GM12878 (cell line): ENCODE results near the gene PHGDH. TPM values are rescaled to one million over a fixed set of nuclear protein-coding genes. Genes with fewer than 3 reads are reported as not detected.

Source experiments
- BCL3 ChIP-seq: IDR thresholded peaks from 2 replicates; pipeline ENCODE4 v1.6.1; 2011; ENCODE audit warnings: borderline replicate concordance, low read depth, mild to moderate bottlenecking, moderate library complexity, low read length; ENCODE audit not compliant: insufficient read depth, poor library complexity, severe bottlenecking
- CUX1 ChIP-seq: IDR thresholded peaks from 2 replicates; pipeline ENCODE4 v1.6.1; 2012; ENCODE audit warnings: improper control_type of control experiment, low read depth, low read length; ENCODE audit not compliant: insufficient replicate concordance
- DPF2 ChIP-seq: fragments of 450-650 bp; IDR thresholded peaks from 2 replicates; pipeline ENCODE4 v1.6.1; 2017; ENCODE audit warnings: mild to moderate bottlenecking
- EED ChIP-seq: sonication (generic); IDR thresholded peaks from 2 replicates; pipeline ENCODE4 v1.6.1; 2016; ENCODE audit warnings: antibody characterized with exemption, low read depth
- ETV6 ChIP-seq, 2 experiments: fragments of 450-650 bp in 1 of 2; IDR thresholded peaks in 1 of 2; conservative IDR thresholded peaks in 1 of 2; 2 replicates each; pipeline ENCODE4 v1.6.1; 2014; ENCODE audit warnings: antibody characterized with exemption in 1 of 2, borderline replicate concordance in 1 of 2, low read depth in 1 of 2, mild to moderate bottlenecking in 1 of 2, moderate library complexity in 1 of 2
- HDGF ChIP-seq: fragments of 450-650 bp; IDR thresholded peaks from 2 replicates; pipeline ENCODE4 v1.6.1; 2016; ENCODE audit warnings: antibody characterized with exemption
- HSF1 ChIP-seq: fragments of 150-350 bp; IDR thresholded peaks from 2 replicates; pipeline ENCODE4 v1.6.1; 2014; ENCODE audit warnings: mild to moderate bottlenecking, low read depth, low read length
- NFXL1 ChIP-seq: fragments of 450-650 bp; IDR thresholded peaks from 2 replicates; pipeline ENCODE4 v1.6.1; 2017; ENCODE audit warnings: antibody characterized with exemption, mild to moderate bottlenecking, borderline replicate concordance
- NR2C2 ChIP-seq: IDR thresholded peaks from 2 replicates; pipeline ENCODE4 v1.6.1; 2011; ENCODE audit warnings: borderline replicate concordance, low read depth; ENCODE audit not compliant: control insufficient read depth, insufficient read length
- RUNX3 ChIP-seq: IDR thresholded peaks from 2 replicates; pipeline ENCODE4 v1.6.1; 2012; ENCODE audit warnings: low read length, inconsistent platforms
- STAT1 ChIP-seq: fragments of 450-650 bp; conservative IDR thresholded peaks from 2 replicates; pipeline ENCODE4 v1.6.1; 2014; ENCODE audit warnings: antibody characterized with exemption, mild to moderate bottlenecking
- SUPT20H ChIP-seq: IDR thresholded peaks from 2 replicates; pipeline ENCODE4 v1.6.1; 2011; ENCODE audit warnings: low read depth, mild to moderate bottlenecking, low read length, moderate library complexity, borderline replicate concordance; ENCODE audit not compliant: control insufficient read depth
- ZNF622 ChIP-seq: fragments of 450-650 bp; IDR thresholded peaks from 2 replicates; pipeline ENCODE4 v1.6.1; 2017; ENCODE audit warnings: mild to moderate bottlenecking, inconsistent platforms
- ZSCAN29 ChIP-seq: fragments of 450-650 bp; IDR thresholded peaks from 2 replicates; pipeline ENCODE4 v1.6.1; 2017; ENCODE audit warnings: mild to moderate bottlenecking, moderate library complexity
- polyA plus RNA-seq, 11 experiments: library from polyadenylated mRNA; depleted of rRNA in 4 of 11; unstranded in 6 of 11; stranded (reverse) in 5 of 11; fragments of >200 nt; fragmentation: Nextera tagmentation in 4 of 11; fragmentation: Illumina TruSeq in 1 of 11; extraction: Ambion mirVana in 4 of 11; extraction: Trizol in 1 of 11; gene quantifications; 1 replicate in 1 of 11; 2 replicates in 10 of 11; pipeline versions ENCODE4 v1.2.1 to v1.2.3, GENCODE V29; 2011 to 2016; ENCODE audit warnings: inconsistent platforms in 2 of 11, missing spikeins in 2 of 11, low read depth in 1 of 11
- total RNA-seq, 4 experiments: library from RNA; depleted of rRNA in 3 of 4; stranded (reverse); fragments of >200 nt in 3 of 4; fragmentation: Illumina TruSeq in 1 of 4; extraction: Trizol in 1 of 4; gene quantifications; 2 replicates each; pipeline versions ENCODE4 v1.2.1 to v1.2.3, GENCODE V29; 2013 to 2021
- TF ChIP-seq, protein P1 (sequence below): fragments of 450-650 bp; IDR thresholded peaks from 2 replicates; pipeline ENCODE4 v1.6.1; 2018; ENCODE audit warnings: borderline replicate concordance, mild to moderate bottlenecking; ENCODE audit not compliant: partially characterized antibody
- TF ChIP-seq, protein P2 (sequence below): fragments of 450-650 bp; IDR thresholded peaks from 2 replicates; pipeline ENCODE4 v1.6.1; 2018; ENCODE audit warnings: mild to moderate bottlenecking, low read depth, moderate library complexity; ENCODE audit not compliant: partially characterized antibody

Gene PHGDH
- total and polyA plus RNA-seq, 10 of the 15 experiments (the other 5 are each of a cell fraction or from before 2014, with no cell fraction given), result 3.9 to 47.8 (median 25.9) TPM

DNA sequence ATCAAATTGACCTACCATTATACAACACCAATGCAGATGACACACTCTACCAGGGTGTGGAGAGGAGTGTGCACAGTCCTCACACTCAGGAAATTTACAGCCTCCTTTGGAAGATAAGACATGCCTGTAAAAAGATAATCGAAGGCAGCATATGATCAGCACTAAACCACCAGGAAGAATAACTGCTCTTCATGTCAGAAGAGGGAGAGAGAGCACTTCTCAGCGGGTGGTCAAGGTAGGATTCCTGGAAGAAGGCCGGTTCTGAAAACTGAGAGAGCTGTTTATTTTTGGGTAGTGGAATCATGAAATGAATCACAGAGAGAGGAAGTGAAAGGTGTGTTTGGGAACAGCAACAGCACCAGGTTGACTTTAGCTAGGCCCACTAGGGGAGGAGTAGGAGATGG, 49.7 kb upstream of the PHGDH start (continued):
- TF ChIP-seq, protein P1, sequence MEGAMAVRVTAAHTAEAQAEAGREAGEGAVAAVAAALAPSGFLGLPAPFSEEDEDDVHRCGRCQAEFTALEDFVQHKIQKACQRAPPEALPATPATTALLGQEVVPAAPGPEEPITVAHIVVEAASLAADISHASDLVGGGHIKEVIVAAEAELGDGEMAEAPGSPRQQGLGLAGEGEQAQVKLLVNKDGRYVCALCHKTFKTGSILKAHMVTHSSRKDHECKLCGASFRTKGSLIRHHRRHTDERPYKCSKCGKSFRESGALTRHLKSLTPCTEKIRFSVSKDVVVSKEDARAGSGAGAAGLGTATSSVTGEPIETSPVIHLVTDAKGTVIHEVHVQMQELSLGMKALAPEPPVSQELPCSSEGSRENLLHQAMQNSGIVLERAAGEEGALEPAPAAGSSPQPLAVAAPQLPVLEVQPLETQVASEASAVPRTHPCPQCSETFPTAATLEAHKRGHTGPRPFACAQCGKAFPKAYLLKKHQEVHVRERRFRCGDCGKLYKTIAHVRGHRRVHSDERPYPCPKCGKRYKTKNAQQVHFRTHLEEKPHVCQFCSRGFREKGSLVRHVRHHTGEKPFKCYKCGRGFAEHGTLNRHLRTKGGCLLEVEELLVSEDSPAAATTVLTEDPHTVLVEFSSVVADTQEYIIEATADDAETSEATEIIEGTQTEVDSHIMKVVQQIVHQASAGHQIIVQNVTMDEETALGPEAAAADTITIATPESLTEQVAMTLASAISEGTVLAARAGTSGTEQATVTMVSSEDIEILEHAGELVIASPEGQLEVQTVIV, result no peak
- TF ChIP-seq ZSCAN29 (no peak), ZNF622 (no peak), CUX1 (no peak), SUPT20H (no peak), NFXL1 (no peak), HDGF (no peak), BCL3 (peak; percentile 19), HSF1 (no peak), ETV6 (conservative IDR thresholded peaks at IDR 0.05 in 1 of 2, IDR thresholded peaks at IDR 0.05 in 1 of 2; ENCODE audit: borderline replicate concordance in 1 of 2, low read depth in 1 of 2) (peak in 1 of 2 experiments; percentile 82; a peak in 2 of 4 replicates), STAT1 (no peak), EED (peak; percentile 99), DPF2 (peak; percentile 94), RUNX3 (peak; percentile 83), NR2C2 (no peak)
- TF ChIP-seq, protein P2, sequence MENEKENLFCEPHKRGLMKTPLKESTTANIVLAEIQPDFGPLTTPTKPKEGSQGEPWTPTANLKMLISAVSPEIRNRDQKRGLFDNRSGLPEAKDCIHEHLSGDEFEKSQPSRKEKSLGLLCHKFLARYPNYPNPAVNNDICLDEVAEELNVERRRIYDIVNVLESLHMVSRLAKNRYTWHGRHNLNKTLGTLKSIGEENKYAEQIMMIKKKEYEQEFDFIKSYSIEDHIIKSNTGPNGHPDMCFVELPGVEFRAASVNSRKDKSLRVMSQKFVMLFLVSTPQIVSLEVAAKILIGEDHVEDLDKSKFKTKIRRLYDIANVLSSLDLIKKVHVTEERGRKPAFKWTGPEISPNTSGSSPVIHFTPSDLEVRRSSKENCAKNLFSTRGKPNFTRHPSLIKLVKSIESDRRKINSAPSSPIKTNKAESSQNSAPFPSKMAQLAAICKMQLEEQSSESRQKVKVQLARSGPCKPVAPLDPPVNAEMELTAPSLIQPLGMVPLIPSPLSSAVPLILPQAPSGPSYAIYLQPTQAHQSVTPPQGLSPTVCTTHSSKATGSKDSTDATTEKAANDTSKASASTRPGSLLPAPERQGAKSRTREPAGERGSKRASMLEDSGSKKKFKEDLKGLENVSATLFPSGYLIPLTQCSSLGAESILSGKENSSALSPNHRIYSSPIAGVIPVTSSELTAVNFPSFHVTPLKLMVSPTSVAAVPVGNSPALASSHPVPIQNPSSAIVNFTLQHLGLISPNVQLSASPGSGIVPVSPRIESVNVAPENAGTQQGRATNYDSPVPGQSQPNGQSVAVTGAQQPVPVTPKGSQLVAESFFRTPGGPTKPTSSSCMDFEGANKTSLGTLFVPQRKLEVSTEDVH, result no peak
